SJSA1 (cell line): ENCODE results near the gene FAM200C. TPM values are rescaled to one million over a fixed set of nuclear protein-coding genes. Genes with fewer than 3 reads are reported as not detected.

ENCODE experiments used
- DNase-seq, 2 experiments: peaks; one replicate each; pipeline ENCODE4 v3.0.0-alpha.2; 2015 to 2020; ENCODE audit warnings: low spot score in 2 of 2, low read depth in 1 of 2
- H3K27ac ChIP-seq: fragments of 250-450 bp; sonication (Bioruptor Pico); 2 replicates; pipeline ENCODE4 v1.5.1; 2020; ENCODE audit warnings: mild to moderate bottlenecking, moderate library complexity
- H3K27me3 ChIP-seq: fragments of 250-450 bp; sonication (Bioruptor Pico); replicated peaks from 2 replicates; pipeline ENCODE4 v1.5.1; 2020; ENCODE audit warnings: mild to moderate bottlenecking, moderate library complexity
- H3K36me3 ChIP-seq: fragments of 250-450 bp; sonication (Bioruptor Pico); 2 replicates; pipeline ENCODE4 v1.5.1; 2020; ENCODE audit warnings: mild to moderate bottlenecking
- H3K4me1 ChIP-seq: fragments of 250-450 bp; sonication (Bioruptor Pico); replicated peaks from 2 replicates; pipeline ENCODE4 v1.6.1; 2021; ENCODE audit warnings: mild to moderate bottlenecking
- H3K4me3 ChIP-seq: fragments of 250-450 bp; sonication (Bioruptor Pico); 2 replicates; pipeline ENCODE4 v1.5.1; 2020; ENCODE audit warnings: mild to moderate bottlenecking
- H3K9me3 ChIP-seq: fragments of 250-450 bp; sonication (Bioruptor Pico); replicated peaks from 2 replicates; pipeline ENCODE4 v1.5.1; 2020; ENCODE audit warnings: mild to moderate bottlenecking
- total RNA-seq: library from RNA; depleted of rRNA; stranded (reverse); fragments of >200 nt; shearing (Covaris generic); gene quantifications from 2 replicates; pipeline ENCODE4 v1.2.3, GENCODE V29; 2014

Gene FAM200C
- total RNA-seq, 1 experiment from 2014 or later = 5.5 TPM

- Histone ChIP-seq H3K4me3 (no peak overlapping the region), H3K9me3 (peaks cover 8% of the 10 kb centered on the region; the same call in 1 of the 2 replicates), H3K36me3 (peaks cover 3% of the 10 kb centered on the region; the same call in 1 of the 2 replicates), H3K27me3 (no peaks in the 10 kb centered on the region), H3K4me1 (no peaks in the 10 kb centered on the region), H3K27ac (no peak overlapping the region)
- peak in 1 of 2 experiments; percentile 40 for DNase-seq
Observed at GRCh38 chr5:160390787-160391696, 8.8 kb downstream of the FAM200C start.

GRCh38 chr5:160387445-160387844 is 12.4 kb downstream of the FAM200C start:
- Histone ChIP-seq H3K27ac (no peak overlapping the region), H3K9me3 (peaks cover 8% of the 10 kb centered on the region; the same call in 1 of the 2 replicates), H3K27me3 (no peaks in the 10 kb centered on the region), H3K4me1 (no peaks in the 10 kb centered on the region), H3K36me3 (no peaks in the 10 kb centered on the region), H3K4me3 (no peak overlapping the region)
- no peak for DNase-seq

GRCh38 chr5:160385496-160385895 is 14.4 kb downstream of the FAM200C start:
- Histone ChIP-seq H3K4me3 (no peak overlapping the region), H3K27ac (no peak overlapping the region), H3K36me3 (no peaks in the 10 kb centered on the region)

GRCh38 chr5:160384681-160385080 is 15.2 kb downstream of the FAM200C start:
- H3K9me3 ChIP-seq = peaks cover 8% of the 10 kb centered on the region; the same call in 1 of the 2 replicates
- peaks cover 3% of the 10 kb centered on the region; the same call in 1 of the 2 replicates for H3K27me3 ChIP-seq
- H3K27ac ChIP-seq = no peak overlapping the region

More at GRCh38 chr5:160385496-160385895, 14.4 kb downstream of the FAM200C start:
- H3K27me3 ChIP-seq = no peaks in the 10 kb centered on the region
- H3K4me1 ChIP-seq = no peaks in the 10 kb centered on the region
- peaks cover 8% of the 10 kb centered on the region; the same call in 1 of the 2 replicates for H3K9me3 ChIP-seq
- no peak for DNase-seq

GRCh38 chr5:160382346-160382745 is 17.5 kb downstream of the FAM200C start:
- peaks cover 6% of the 10 kb centered on the region for H3K27me3 ChIP-seq
- DNase-seq = no peak
- H3K9me3 ChIP-seq = 0 out of 2 replicates have a peak, but pooled peaks cover 3% of the 10 kb centered on the region
- H3K36me3 ChIP-seq = no peaks in the 10 kb centered on the region
- no peak overlapping the region for H3K27ac ChIP-seq
- no peaks in the 10 kb centered on the region for H3K4me1 ChIP-seq
- H3K4me3 ChIP-seq = no peak overlapping the region

More at GRCh38 chr5:160384681-160385080, 15.2 kb downstream of the FAM200C start:
- H3K4me3 ChIP-seq = no peak overlapping the region
- H3K4me1 ChIP-seq = no peaks in the 10 kb centered on the region
- H3K36me3 ChIP-seq = no peaks in the 10 kb centered on the region
- DNase-seq = no peak

GRCh38 chr5:160380041-160380440 is 19.8 kb downstream of the FAM200C start:
- no peak overlapping the region for H3K4me3 ChIP-seq
- H3K27ac ChIP-seq = no peak overlapping the region
- H3K36me3 ChIP-seq = no peaks in the 10 kb centered on the region
- no peaks in the 10 kb centered on the region for H3K9me3 ChIP-seq
- DNase-seq = no peak
- peaks cover 14% of the 10 kb centered on the region for H3K27me3 ChIP-seq
- H3K4me1 ChIP-seq = no peaks in the 10 kb centered on the region

GRCh38 chr5:160379511-160379910 is 20.3 kb downstream of the FAM200C start:
- H3K27ac ChIP-seq = no peak overlapping the region
- H3K36me3 ChIP-seq = no peaks in the 10 kb centered on the region
- no peak for DNase-seq

GRCh38 chr5:160378330-160378729 is 21.5 kb downstream of the FAM200C start:
- no peak overlapping the region for H3K4me3 ChIP-seq
- no peaks in the 10 kb centered on the region for H3K36me3 ChIP-seq
- H3K27me3 ChIP-seq = peaks cover 14% of the 10 kb centered on the region
- no peaks in the 10 kb centered on the region for H3K4me1 ChIP-seq
- no peak overlapping the region for H3K27ac ChIP-seq
- H3K9me3 ChIP-seq = no peaks in the 10 kb centered on the region
- no peak for DNase-seq

More at GRCh38 chr5:160379511-160379910, 20.3 kb downstream of the FAM200C start:
- Histone ChIP-seq H3K27me3 (peaks cover 14% of the 10 kb centered on the region), H3K4me3 (no peak overlapping the region), H3K4me1 (no peaks in the 10 kb centered on the region), H3K9me3 (no peaks in the 10 kb centered on the region)

- Histone ChIP-seq H3K4me3 (no peak overlapping the region), H3K27ac (no peak overlapping the region), H3K36me3 (no peaks in the 10 kb centered on the region), H3K27me3 (peaks cover 14% of the 10 kb centered on the region), H3K9me3 (no peaks in the 10 kb centered on the region), H3K4me1 (no peaks in the 10 kb centered on the region)
- DNase-seq = no peak
Observed at GRCh38 chr5:160377651-160378050, 22.2 kb downstream of the FAM200C start.

GRCh38 chr5:160376416-160376815 is 23.4 kb downstream of the FAM200C start:
- Histone ChIP-seq H3K4me3 (no peak overlapping the region), H3K4me1 (no peaks in the 10 kb centered on the region), H3K36me3 (no peaks in the 10 kb centered on the region), H3K9me3 (no peaks in the 10 kb centered on the region), H3K27ac (no peak overlapping the region), H3K27me3 (peaks cover 17% of the 10 kb centered on the region)
- DNase-seq = no peak

GRCh38 chr5:160375701-160376100 is 24.2 kb downstream of the FAM200C start:
- no peaks in the 10 kb centered on the region for H3K36me3 ChIP-seq
- H3K9me3 ChIP-seq = no peaks in the 10 kb centered on the region
- H3K4me1 ChIP-seq = peaks cover 2% of the 10 kb centered on the region
- no peak for DNase-seq
- peaks cover 18% of the 10 kb centered on the region for H3K27me3 ChIP-seq
- no peak overlapping the region for H3K27ac ChIP-seq
- H3K4me3 ChIP-seq = no peak overlapping the region

GRCh38 chr5:160375166-160375565 is 24.7 kb downstream of the FAM200C start:
- H3K4me3 ChIP-seq = no peak overlapping the region
- H3K4me1 ChIP-seq = peaks cover 5% of the 10 kb centered on the region
- DNase-seq = no peak
- no peaks in the 10 kb centered on the region for H3K9me3 ChIP-seq
- no peaks in the 10 kb centered on the region for H3K36me3 ChIP-seq
- no peak overlapping the region for H3K27ac ChIP-seq
- H3K27me3 ChIP-seq = peaks cover 15% of the 10 kb centered on the region

- H3K27me3 ChIP-seq = peaks cover 12% of the 10 kb centered on the region
- no peaks in the 10 kb centered on the region for H3K36me3 ChIP-seq
- H3K27ac ChIP-seq = no peak overlapping the region
- peaks cover 10% of the 10 kb centered on the region for H3K4me1 ChIP-seq
- no peak for DNase-seq
- H3K4me3 ChIP-seq = no peak overlapping the region
- no peaks in the 10 kb centered on the region for H3K9me3 ChIP-seq
Observed at GRCh38 chr5:160371294-160371693, 28.6 kb downstream of the FAM200C start.

- Histone ChIP-seq H3K4me3 (peak overlapping the region; percentile 47), H3K27me3 (peaks cover 11% of the 10 kb centered on the region), H3K36me3 (no peaks in the 10 kb centered on the region), H3K9me3 (no peaks in the 10 kb centered on the region), H3K27ac (no peak overlapping the region), H3K4me1 (peaks cover 10% of the 10 kb centered on the region)
- DNase-seq = no peak
Observed at GRCh38 chr5:160370713-160371034, 29.2 kb downstream of the FAM200C start.
